ENCODE results near the gene PTPA.

DNA sequence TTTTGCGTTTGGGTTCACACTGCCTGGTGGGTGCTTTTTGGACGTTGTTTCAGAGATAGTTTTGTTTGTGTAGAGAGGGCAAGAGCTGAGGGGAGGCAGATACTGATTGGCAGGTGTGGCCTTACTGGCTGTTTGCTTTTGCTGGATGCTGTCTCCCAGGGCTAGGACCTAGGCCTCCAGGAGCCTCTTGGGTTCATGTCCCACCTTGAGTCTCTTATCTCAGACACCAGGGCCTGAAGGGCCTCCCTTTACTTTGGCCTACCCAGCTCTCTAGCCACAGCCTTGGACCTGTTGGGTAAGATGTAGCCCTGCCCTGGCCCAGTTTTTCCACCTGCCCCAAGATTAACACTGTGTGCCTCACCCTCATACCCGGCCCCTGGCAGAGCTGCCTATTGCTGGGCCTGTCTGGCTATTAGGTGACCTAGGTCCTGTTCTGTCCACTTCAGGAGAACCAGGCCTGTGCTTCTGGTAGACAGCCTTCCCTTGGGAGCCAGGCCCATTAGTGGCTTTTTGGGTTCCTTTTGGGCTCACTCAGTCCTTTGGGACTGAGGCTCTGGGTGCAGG is 13.4 kb downstream of the PTPA start:
- TF ChIP-seq CTCF (IDR thresholded peaks at IDR 0.05): no peak
- no peak for TF ChIP-seq EZH2 (IDR thresholded peaks at IDR 0.05; ENCODE audit: borderline replicate concordance, insufficient read depth, low read depth, low read length, poor library complexity, severe bottlenecking)
